Measurements from ENCODE around the gene CNOT3. TPM values are rescaled to one million over a fixed set of nuclear protein-coding genes. Genes with fewer than 3 reads are reported as not detected.
A peak's percentile ranks its signal among the peaks of the same experiment; 100 is the strongest.

The CNOT3 gene
- total RNA-seq, 1 experiment from 2014 or later: 41.1 TPM

DNA sequence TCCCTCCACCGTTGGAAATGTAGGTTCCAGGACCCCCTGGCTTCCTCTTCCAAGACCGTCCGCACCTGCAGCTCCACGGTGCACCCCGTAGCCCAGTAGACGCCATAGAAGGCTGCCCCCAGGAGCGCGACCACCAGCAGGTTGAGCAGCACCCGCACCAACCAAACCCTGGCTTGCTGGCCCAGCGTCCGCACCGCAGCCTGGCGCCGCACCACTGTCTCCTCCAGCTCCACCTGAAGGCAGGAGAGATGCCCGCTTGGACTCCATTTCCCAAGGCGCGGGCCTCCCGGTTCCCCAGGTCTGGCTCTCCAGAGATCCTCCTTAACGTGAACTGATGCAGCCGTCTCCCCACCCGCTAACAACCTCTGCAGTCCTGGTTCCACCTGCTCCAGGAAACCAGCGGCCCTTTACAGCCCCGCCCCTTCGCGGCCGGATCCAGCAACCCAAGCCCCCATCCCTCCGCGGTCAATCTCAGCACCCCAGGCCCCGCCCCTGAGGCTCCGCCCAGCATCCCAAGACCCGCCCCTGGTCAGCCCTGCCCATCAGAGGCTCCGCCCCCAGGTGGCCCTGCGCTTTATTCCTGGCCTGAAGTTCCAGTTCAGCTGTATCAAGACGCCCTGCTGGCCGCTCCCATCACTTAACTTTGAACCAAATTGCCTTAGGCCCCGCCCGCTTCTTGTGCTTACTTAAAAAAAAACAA lies 27.0 kb downstream of the CNOT3 start:
- TF ChIP-seq EZH2phosphoT487 (IDR thresholded peaks at IDR 0.05; ENCODE audit: borderline replicate concordance, low read length): no peak
- TF ChIP-seq, protein P1, sequence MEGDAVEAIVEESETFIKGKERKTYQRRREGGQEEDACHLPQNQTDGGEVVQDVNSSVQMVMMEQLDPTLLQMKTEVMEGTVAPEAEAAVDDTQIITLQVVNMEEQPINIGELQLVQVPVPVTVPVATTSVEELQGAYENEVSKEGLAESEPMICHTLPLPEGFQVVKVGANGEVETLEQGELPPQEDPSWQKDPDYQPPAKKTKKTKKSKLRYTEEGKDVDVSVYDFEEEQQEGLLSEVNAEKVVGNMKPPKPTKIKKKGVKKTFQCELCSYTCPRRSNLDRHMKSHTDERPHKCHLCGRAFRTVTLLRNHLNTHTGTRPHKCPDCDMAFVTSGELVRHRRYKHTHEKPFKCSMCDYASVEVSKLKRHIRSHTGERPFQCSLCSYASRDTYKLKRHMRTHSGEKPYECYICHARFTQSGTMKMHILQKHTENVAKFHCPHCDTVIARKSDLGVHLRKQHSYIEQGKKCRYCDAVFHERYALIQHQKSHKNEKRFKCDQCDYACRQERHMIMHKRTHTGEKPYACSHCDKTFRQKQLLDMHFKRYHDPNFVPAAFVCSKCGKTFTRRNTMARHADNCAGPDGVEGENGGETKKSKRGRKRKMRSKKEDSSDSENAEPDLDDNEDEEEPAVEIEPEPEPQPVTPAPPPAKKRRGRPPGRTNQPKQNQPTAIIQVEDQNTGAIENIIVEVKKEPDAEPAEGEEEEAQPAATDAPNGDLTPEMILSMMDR (conservative IDR thresholded peaks at IDR 0.05; ENCODE audit: low read depth, low read length): no peak
- Histone ChIP-seq H3K27me3 (ENCODE audit: low read length) (no peaks in the 10 kb centered on the region), H3K4me3 (ENCODE audit: low read length) (peak overlapping the region; percentile 61), H3F3A (ENCODE audit: low read length, unreplicated experiment) (no peaks in the 10 kb centered on the region), H3K27ac (ENCODE audit: low read length) (no peak overlapping the region), H3K4me2 (ENCODE audit: low read length) (peak overlapping the region; percentile 82), H3K36me3 (ENCODE audit: low read depth, low read length) (no peaks in the 10 kb centered on the region), H3K79me2 (ENCODE audit: low read length) (peaks cover 10% of the 10 kb centered on the region; the same call in 1 of the 2 replicates), H3K4me1 (ENCODE audit: insufficient read depth, low read length) (peaks cover 27% of the 10 kb centered on the region), H3K9me2 (replicated peaks; ENCODE audit: low read length) (no peaks in the 10 kb centered on the region), H2AFZ (ENCODE audit: low read length) (peak overlapping the region; percentile 62), H4K20me1 (ENCODE audit: low read length) (no peaks in the 10 kb centered on the region), H3K9ac (ENCODE audit: low read length) (no peak overlapping the region), H3K9me3 (ENCODE audit: low read length) (no peaks in the 10 kb centered on the region)
- peak; percentile 94 for DNase-seq
- no TSS peak for BruUV-seq (replicated peaks)
- ChIA-PET POLR2A (ENCODE audit: unreplicated experiment) (interaction anchor here (0.6 kb wide), 1 partner anchor 35 kb away, joined by 11 read pairs; no protein-coding TSS in a partner anchor), CTCF (no interaction called here)
- ATAC-seq: peak; percentile 49
- intact Hi-C loops (cut with micrococcal nuclease): loop anchor here (5.0 kb wide), 1 partner anchor 38 kb away; the partner anchor contains the start of gene RPS9

DNA sequence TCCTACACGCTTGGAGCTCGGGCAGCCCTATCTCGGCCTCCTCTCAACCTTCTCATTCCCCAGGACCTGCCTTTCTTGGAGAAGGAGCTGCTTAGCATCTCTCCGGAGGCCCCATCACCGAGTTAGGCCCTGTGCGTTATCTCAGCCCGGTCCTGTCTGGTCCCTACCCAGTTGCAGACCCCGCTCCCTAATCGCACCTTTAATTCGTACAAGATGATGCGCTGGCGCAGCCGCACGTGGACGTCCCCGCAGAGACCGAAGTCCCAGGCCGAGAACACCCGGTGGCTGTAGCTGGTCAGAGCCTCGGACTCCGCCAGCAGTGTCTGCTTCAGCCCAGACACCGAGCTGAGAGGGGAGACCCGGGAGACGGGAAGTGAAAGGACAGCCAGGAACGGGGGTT lies 27.7 kb downstream of the CNOT3 start:
- H2AFZ ChIP-seq (ENCODE audit: low read length): no peak overlapping the region
- H3K4me1 ChIP-seq (ENCODE audit: insufficient read depth, low read length): peaks cover 27% of the 10 kb centered on the region
- no peaks in the 10 kb centered on the region for H3K27me3 ChIP-seq (ENCODE audit: low read length)
- DNase-seq: no peak
- no peak for ATAC-seq
- H3K4me3 ChIP-seq (ENCODE audit: low read length): no peak overlapping the region
- H3K79me2 ChIP-seq (ENCODE audit: low read length): peaks cover 10% of the 10 kb centered on the region; the same call in 1 of the 2 replicates
- CTCF ChIA-PET: no interaction called here
- no peak overlapping the region for H3K9ac ChIP-seq (ENCODE audit: low read length)
- BruUV-seq (replicated peaks): no TSS peak
- no peak overlapping the region for H3K4me2 ChIP-seq (ENCODE audit: low read length)
- H4K20me1 ChIP-seq (ENCODE audit: low read length): no peaks in the 10 kb centered on the region
- H3K9me3 ChIP-seq (ENCODE audit: low read length): no peaks in the 10 kb centered on the region
- intact Hi-C loops (cut with micrococcal nuclease): no loop called here
- H3K36me3 ChIP-seq (ENCODE audit: low read depth, low read length): no peaks in the 10 kb centered on the region
- no peak for TF ChIP-seq EZH2phosphoT487 (IDR thresholded peaks at IDR 0.05; ENCODE audit: borderline replicate concordance, low read length)
- no peak for TF ChIP-seq EZH2 (IDR thresholded peaks at IDR 0.05; ENCODE audit: low read length, unreplicated experiment)
- TF ChIP-seq, protein P1 (conservative IDR thresholded peaks at IDR 0.05; ENCODE audit: low read depth, low read length): no peak
- POLR2A ChIA-PET (ENCODE audit: unreplicated experiment): no interaction called here
- H3K9me2 ChIP-seq (replicated peaks; ENCODE audit: low read length): no peaks in the 10 kb centered on the region
- no peaks in the 10 kb centered on the region for H3F3A ChIP-seq (ENCODE audit: low read length, unreplicated experiment)
- H3K27ac ChIP-seq (ENCODE audit: low read length): no peak overlapping the region
